IPS-18a (cell line): ENCODE data around the gene SRP9.

Experiments used
- H3K27ac ChIP-seq: one replicate; pipeline ENCODE4 v1.5.1; 2013; ENCODE audit warnings: low read length
- H3K27me3 ChIP-seq: one replicate; pipeline ENCODE4 v1.6.1; 2013; ENCODE audit warnings: mild to moderate bottlenecking, low read length; ENCODE audit not compliant: control insufficient read depth, insufficient read depth
- H3K36me3 ChIP-seq: one replicate; pipeline ENCODE4 v1.6.1; 2013; ENCODE audit warnings: low read depth, low read length; ENCODE audit not compliant: control insufficient read depth
- H3K4me1 ChIP-seq: one replicate; pipeline ENCODE4 v1.6.1; 2013; ENCODE audit warnings: low read depth, low read length; ENCODE audit not compliant: control insufficient read depth
- H3K4me3 ChIP-seq: one replicate; pipeline ENCODE4 v1.5.1; 2013; ENCODE audit warnings: low read length
- H3K9ac ChIP-seq: one replicate; pipeline ENCODE4 v1.6.1; 2013; ENCODE audit warnings: mild to moderate bottlenecking, low read length, moderate library complexity
- H3K9me3 ChIP-seq: one replicate; pipeline ENCODE4 v1.6.1; 2013; ENCODE audit warnings: low read depth, low read length; ENCODE audit not compliant: control insufficient read depth

SRP9 gene

GRCh38 chr1:225777583-225778336 lies at the start of gene SRP9:
SRP9 (plus strand) TSS chr1:225777826; CDS start chr1:225777941, 115 bp downstream.
- peak within 1 kb of the TSS; percentile 99 for H3K27ac ChIP-seq
- H3K4me1 ChIP-seq: peaks cover 29% of the 10 kb centered on the region
- peaks cover 3% of the 10 kb centered on the region for H3K36me3 ChIP-seq
- peak within 1 kb of the TSS; percentile 99 for H3K9ac ChIP-seq
- no peaks in the 10 kb centered on the region for H3K27me3 ChIP-seq
- H3K4me3 ChIP-seq: peak within 1 kb of the TSS; percentile 93
- no peaks in the 10 kb centered on the region for H3K9me3 ChIP-seq

GRCh38 chr1:225731491-225731890 lies 46.1 kb upstream of the SRP9 start:
- H3K27ac ChIP-seq: no peak overlapping the region
- no peaks in the 10 kb centered on the region for H3K9me3 ChIP-seq
- H3K9ac ChIP-seq: no peak overlapping the region
- H3K4me1 ChIP-seq: no peaks in the 10 kb centered on the region
- no peaks in the 10 kb centered on the region for H3K27me3 ChIP-seq
- H3K4me3 ChIP-seq: no peak overlapping the region
- H3K36me3 ChIP-seq: no peaks in the 10 kb centered on the region

- H3K4me1 ChIP-seq: no peaks in the 10 kb centered on the region
- H3K9ac ChIP-seq: no peak overlapping the region
- H3K27me3 ChIP-seq: no peaks in the 10 kb centered on the region
- no peaks in the 10 kb centered on the region for H3K36me3 ChIP-seq
- H3K4me3 ChIP-seq: no peak overlapping the region
- H3K9me3 ChIP-seq: no peaks in the 10 kb centered on the region
- H3K27ac ChIP-seq: no peak overlapping the region
These were observed 44.4 kb upstream of the SRP9 start for GRCh38 chr1:225733254-225733653.

- H3K27me3 ChIP-seq: peaks cover 9% of the 10 kb centered on the region
- no peaks in the 10 kb centered on the region for H3K36me3 ChIP-seq
- H3K9me3 ChIP-seq: no peaks in the 10 kb centered on the region
- H3K9ac ChIP-seq: no peak overlapping the region
- H3K27ac ChIP-seq: no peak overlapping the region
- H3K4me1 ChIP-seq: no peaks in the 10 kb centered on the region
- no peak overlapping the region for H3K4me3 ChIP-seq
These were observed 42.1 kb upstream of the SRP9 start for GRCh38 chr1:225735252-225736149.

- Histone ChIP-seq H3K27ac (no peak overlapping the region), H3K9me3 (no peaks in the 10 kb centered on the region), H3K9ac (no peak overlapping the region), H3K27me3 (peaks cover 9% of the 10 kb centered on the region), H3K36me3 (no peaks in the 10 kb centered on the region), H3K4me1 (no peaks in the 10 kb centered on the region), H3K4me3 (no peak overlapping the region)
These were observed 41.1 kb upstream of the SRP9 start for GRCh38 chr1:225736437-225737098.

- H3K9ac ChIP-seq: no peak overlapping the region
- H3K27ac ChIP-seq: no peak overlapping the region
- no peak overlapping the region for H3K4me3 ChIP-seq
- peaks cover 9% of the 10 kb centered on the region for H3K27me3 ChIP-seq
- H3K9me3 ChIP-seq: no peaks in the 10 kb centered on the region
- no peaks in the 10 kb centered on the region for H3K4me1 ChIP-seq
- no peaks in the 10 kb centered on the region for H3K36me3 ChIP-seq
These were observed 40.5 kb upstream of the SRP9 start for GRCh38 chr1:225737161-225737560.

- Histone ChIP-seq H3K27ac (no peak overlapping the region), H3K36me3 (no peaks in the 10 kb centered on the region), H3K9ac (no peak overlapping the region), H3K4me1 (no peaks in the 10 kb centered on the region), H3K4me3 (no peak overlapping the region), H3K27me3 (peaks cover 9% of the 10 kb centered on the region), H3K9me3 (no peaks in the 10 kb centered on the region)
These were observed 39.8 kb upstream of the SRP9 start for GRCh38 chr1:225737866-225738265.

- H3K4me3 ChIP-seq: no peak overlapping the region
- no peaks in the 10 kb centered on the region for H3K4me1 ChIP-seq
- no peaks in the 10 kb centered on the region for H3K36me3 ChIP-seq
- H3K9ac ChIP-seq: no peak overlapping the region
- H3K27ac ChIP-seq: no peak overlapping the region
- H3K9me3 ChIP-seq: no peaks in the 10 kb centered on the region
- peaks cover 9% of the 10 kb centered on the region for H3K27me3 ChIP-seq
These were observed 38.9 kb upstream of the SRP9 start for GRCh38 chr1:225738763-225739162.

GRCh38 chr1:225739542-225740107 lies 38.0 kb upstream of the SRP9 start:
- H3K9me3 ChIP-seq: no peaks in the 10 kb centered on the region
- H3K27me3 ChIP-seq: peaks cover 9% of the 10 kb centered on the region
- no peaks in the 10 kb centered on the region for H3K4me1 ChIP-seq
- no peak overlapping the region for H3K4me3 ChIP-seq
- H3K27ac ChIP-seq: no peak overlapping the region
- H3K36me3 ChIP-seq: no peaks in the 10 kb centered on the region
- no peak overlapping the region for H3K9ac ChIP-seq

GRCh38 chr1:225744745-225745144 lies 32.9 kb upstream of the SRP9 start:
- Histone ChIP-seq H3K9ac (no peak overlapping the region), H3K27me3 (peaks cover 5% of the 10 kb centered on the region), H3K4me1 (peaks cover 5% of the 10 kb centered on the region), H3K9me3 (no peaks in the 10 kb centered on the region), H3K36me3 (no peaks in the 10 kb centered on the region), H3K4me3 (no peak overlapping the region), H3K27ac (no peak overlapping the region)

GRCh38 chr1:225745273-225745672 lies 32.4 kb upstream of the SRP9 start:
- peaks cover 5% of the 10 kb centered on the region for H3K4me1 ChIP-seq
- H3K9ac ChIP-seq: no peak overlapping the region
- H3K27me3 ChIP-seq: peaks cover 5% of the 10 kb centered on the region
- H3K27ac ChIP-seq: no peak overlapping the region
- H3K9me3 ChIP-seq: no peaks in the 10 kb centered on the region
- H3K4me3 ChIP-seq: no peak overlapping the region
- no peaks in the 10 kb centered on the region for H3K36me3 ChIP-seq
